Brain microvascular endothelial cell (primary cell): ENCODE measurements around the gene OPN1MW.
"Not testable (repeated sequence)": the region's sequence is repeated elsewhere in the genome, so short reads cannot be mapped to it uniquely, and the experiment has no call there.

ENCODE experiments used
- DNase-seq: peaks from one replicate; pipeline ENCODE4 v3.0.0-alpha.2; 2020
- H3K27ac ChIP-seq: fragments of 250-450 bp; sonication (Bioruptor Pico); 2 replicates; pipeline ENCODE4 v1.5.1; 2020; ENCODE audit warnings: mild to moderate bottlenecking, moderate library complexity
- H3K27me3 ChIP-seq: fragments of 250-450 bp; sonication (Bioruptor Pico); replicated peaks from 2 replicates; pipeline ENCODE4 v1.5.1; 2020; ENCODE audit warnings: mild to moderate bottlenecking
- H3K36me3 ChIP-seq: fragments of 250-450 bp; sonication (Bioruptor Pico); replicated peaks from 2 replicates; pipeline ENCODE4 v1.5.1; 2020; ENCODE audit warnings: mild to moderate bottlenecking
- H3K4me3 ChIP-seq: 2 replicates; pipeline ENCODE4 v1.5.1; 2011; ENCODE audit warnings: low read depth, mild to moderate bottlenecking, control low read depth, low read length, moderate library complexity
- CTCF ChIP-seq: IDR thresholded peaks from 2 replicates; pipeline ENCODE4 v1.5.1; 2011; ENCODE audit warnings: low read depth, mild to moderate bottlenecking, moderate library complexity, low read length, control low read depth, inconsistent platforms; ENCODE audit errors: missing control alignments
- in situ Hi-C: cut with HindIII; loops from 2 replicates; pipeline ENCODE4 v1.10.0; 2017; ENCODE audit warnings: low sequenced_read_pairs, low pct_ligation_motif_present

The OPN1MW gene

GRCh38 chrX:154182296-154182695, at the start of gene OPN1MW:
OPN1MW (plus strand) TSS chrX:154182596; CDS start chrX:154182678, 82 bp downstream.
- H3K27me3 ChIP-seq, in situ Hi-C loops, DNase-seq, H3K4me3 ChIP-seq, H3K27ac ChIP-seq, H3K36me3 ChIP-seq: not testable (repeated sequence)

GRCh38 chrX:154135458-154136229, 46.8 kb upstream of the OPN1MW start:
- no peak overlapping the region for H3K27ac ChIP-seq
- in situ Hi-C loops: no loop called here
- no peaks in the 10 kb centered on the region for H3K27me3 ChIP-seq
- H3K36me3 ChIP-seq: no peaks in the 10 kb centered on the region
- H3K4me3 ChIP-seq: no peak overlapping the region
- DNase-seq: no peak
- TF ChIP-seq CTCF: no peak

GRCh38 chrX:154136627-154137161, 45.7 kb upstream of the OPN1MW start:
- peak overlapping the region; percentile 42 for H3K4me3 ChIP-seq
- H3K36me3 ChIP-seq: no peaks in the 10 kb centered on the region
- H3K27ac ChIP-seq: no peak overlapping the region
- TF ChIP-seq CTCF: peak; percentile 56
- no peaks in the 10 kb centered on the region for H3K27me3 ChIP-seq
- in situ Hi-C loops: no loop called here
- DNase-seq: peak; percentile 11

- in situ Hi-C loops: no loop called here
- DNase-seq: no peak
- Histone ChIP-seq H3K27ac (no peak overlapping the region), H3K36me3 (no peaks in the 10 kb centered on the region), H3K27me3 (no peaks in the 10 kb centered on the region), H3K4me3 (no peak overlapping the region)
- no peak for TF ChIP-seq CTCF
These were observed 43.5 kb upstream of the OPN1MW start for GRCh38 chrX:154138857-154139256.

- Histone ChIP-seq H3K4me3 (no peak overlapping the region), H3K27ac (no peak overlapping the region), H3K36me3 (no peaks in the 10 kb centered on the region), H3K27me3 (no peaks in the 10 kb centered on the region)
- DNase-seq: no peak
- TF ChIP-seq CTCF: no peak
- in situ Hi-C loops: no loop called here
These were observed 42.2 kb upstream of the OPN1MW start for GRCh38 chrX:154140206-154140605.

- no peak for DNase-seq
These were observed 41.7 kb upstream of the OPN1MW start for GRCh38 chrX:154140742-154141141.

More at GRCh38 chrX:154140742-154141141, 41.7 kb upstream of the OPN1MW start:
- Histone ChIP-seq H3K27ac (no peak overlapping the region), H3K36me3 (no peaks in the 10 kb centered on the region), H3K27me3 (no peaks in the 10 kb centered on the region), H3K4me3 (no peak overlapping the region)
- in situ Hi-C loops: no loop called here
- no peak for TF ChIP-seq CTCF
